Measurements from ENCODE around the gene CNNM4.
A peak's percentile ranks its signal among the peaks of the same experiment; 100 is the strongest.

The CNNM4 gene

DNA sequence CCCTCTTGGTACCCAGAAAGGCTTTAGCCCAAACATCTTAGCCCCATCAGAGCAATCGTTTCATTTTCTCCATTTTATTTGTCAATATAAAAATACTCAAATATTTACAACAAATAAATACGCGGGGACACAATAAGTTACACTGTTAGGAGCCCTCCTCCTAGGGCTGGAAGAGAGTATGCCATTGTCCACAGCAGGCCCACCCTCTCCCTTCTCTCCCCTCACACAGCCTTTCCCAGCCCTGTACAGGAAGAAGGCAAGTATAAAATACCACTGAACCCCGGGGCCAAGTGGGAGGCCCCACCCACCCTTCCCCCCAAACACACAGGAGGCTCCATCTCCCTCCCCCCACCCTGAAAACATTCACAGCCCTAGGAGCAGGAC, 99.0 kb downstream of the CNNM4 start:
- Mint-ChIP-seq H3K27ac (peak overlapping the region; percentile 28), H3K4me3 (peak overlapping the region; percentile 46), H3K9me3 (ENCODE audit: low read depth) (no peaks in the 10 kb centered on the region), H3K36me3 (no peaks in the 10 kb centered on the region), H3K27me3 (no peaks in the 10 kb centered on the region), H3K4me1 (ENCODE audit: low read depth) (peaks cover 37% of the 10 kb centered on the region)

DNA sequence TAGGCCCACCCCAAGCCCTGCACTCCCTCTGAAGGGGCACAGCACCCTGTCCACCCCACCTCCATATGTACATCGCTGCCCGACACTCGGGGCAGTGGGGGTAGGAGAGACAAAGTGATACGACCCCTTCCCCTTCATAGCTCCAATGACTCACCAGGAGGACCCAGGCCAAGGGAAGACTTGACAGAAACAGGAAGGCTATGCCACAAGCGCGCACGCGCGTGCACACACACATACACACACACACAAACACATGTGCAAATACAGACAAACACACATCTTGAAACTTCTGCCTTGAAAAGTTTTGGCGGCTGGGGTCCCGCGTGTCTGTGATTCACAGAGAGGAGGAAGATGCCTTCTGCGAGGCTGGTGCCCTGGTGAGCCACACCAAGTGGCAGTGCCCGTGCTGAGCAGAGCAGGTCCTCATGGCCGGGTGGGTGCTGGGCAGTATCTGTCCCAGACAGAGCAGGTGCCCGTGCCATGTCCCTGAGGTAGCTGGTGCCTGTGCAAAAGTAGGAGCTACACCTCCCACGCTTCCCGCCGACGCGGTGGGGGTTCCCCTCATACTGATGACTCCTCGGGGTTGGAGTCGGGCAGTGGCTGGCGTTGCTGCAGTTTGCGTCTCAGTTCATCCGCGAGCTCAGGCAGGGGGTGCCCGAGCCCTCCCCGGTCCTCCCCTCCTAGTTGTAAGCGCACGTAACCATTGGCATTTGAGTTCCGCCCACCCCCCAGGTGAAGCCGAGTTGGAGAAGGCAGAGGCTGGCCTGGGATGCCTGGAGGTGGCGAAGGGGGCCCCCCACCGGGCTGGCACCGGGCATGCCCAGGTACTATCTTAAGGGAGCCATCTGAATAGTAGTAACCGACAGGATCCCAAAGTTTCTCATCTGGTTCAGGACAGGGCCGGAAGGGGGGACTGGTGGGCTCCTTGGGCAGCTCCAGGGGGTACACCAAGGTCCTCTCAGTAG, 99.6 kb downstream of the CNNM4 start:
- no peak overlapping the region for H3K4me3 Mint-ChIP-seq
- H3K27ac Mint-ChIP-seq = peak overlapping the region; percentile 2
- H3K36me3 Mint-ChIP-seq = no peaks in the 10 kb centered on the region
- H3K9me3 Mint-ChIP-seq (ENCODE audit: low read depth) = no peaks in the 10 kb centered on the region
- no peaks in the 10 kb centered on the region for H3K27me3 Mint-ChIP-seq
- H3K4me1 Mint-ChIP-seq (ENCODE audit: low read depth) = peaks cover 32% of the 10 kb centered on the region

DNA sequence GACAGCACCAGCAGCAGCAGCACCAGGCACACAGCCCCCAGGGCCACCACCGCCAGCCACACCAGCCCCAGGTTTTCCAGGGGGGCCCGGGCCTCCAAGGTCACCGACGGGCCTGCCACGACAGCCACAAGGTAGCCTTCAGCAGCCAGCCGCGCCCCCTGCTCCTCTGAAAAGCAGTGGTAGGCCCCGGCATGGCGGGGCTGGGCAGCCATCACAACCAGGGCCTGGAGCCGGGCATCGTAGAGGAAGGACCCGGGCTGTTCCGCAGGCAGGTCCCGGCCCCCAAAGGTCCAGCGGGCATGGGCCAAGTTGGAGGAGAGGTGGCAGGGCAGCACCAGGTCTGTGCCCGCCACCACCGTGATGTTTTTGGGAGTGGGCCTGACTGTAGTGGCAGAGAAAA, 100.4 kb downstream of the CNNM4 start:
- H3K27ac Mint-ChIP-seq = no peak overlapping the region
- H3K9me3 Mint-ChIP-seq (ENCODE audit: low read depth) = no peaks in the 10 kb centered on the region
- no peaks in the 10 kb centered on the region for H3K36me3 Mint-ChIP-seq
- H3K27me3 Mint-ChIP-seq = no peaks in the 10 kb centered on the region
- no peak overlapping the region for H3K4me3 Mint-ChIP-seq
- H3K4me1 Mint-ChIP-seq (ENCODE audit: low read depth) = peaks cover 32% of the 10 kb centered on the region
